ENCODE data around the gene CCDC188. TPM values are rescaled to one million over a fixed set of nuclear protein-coding genes. Genes with fewer than 3 reads are reported as not detected.

CCDC188 gene
- total RNA-seq, 2 experiments from 2014 or later = not detected

GRCh38 chr22:20186183-20186870 is 35.5 kb upstream of the CCDC188 start:
- ChIA-PET CTCF (no interaction called here), POLR2A (no interaction called here)
- ATAC-seq (ENCODE audit: poor library complexity) (no peak), DNase-seq (no peak)
- H3K36me3 Mint-ChIP-seq (ENCODE audit: low read depth) = no peaks in the 10 kb centered on the region
- H3K27ac ChIP-seq (ENCODE audit: low read depth in 1 of 2, low read length in 2 of 2) = no peak overlapping the region
- no peaks in the 10 kb centered on the region for H3K4me1 Mint-ChIP-seq (ENCODE audit: low read depth)
- TF ChIP-seq, protein P1, sequence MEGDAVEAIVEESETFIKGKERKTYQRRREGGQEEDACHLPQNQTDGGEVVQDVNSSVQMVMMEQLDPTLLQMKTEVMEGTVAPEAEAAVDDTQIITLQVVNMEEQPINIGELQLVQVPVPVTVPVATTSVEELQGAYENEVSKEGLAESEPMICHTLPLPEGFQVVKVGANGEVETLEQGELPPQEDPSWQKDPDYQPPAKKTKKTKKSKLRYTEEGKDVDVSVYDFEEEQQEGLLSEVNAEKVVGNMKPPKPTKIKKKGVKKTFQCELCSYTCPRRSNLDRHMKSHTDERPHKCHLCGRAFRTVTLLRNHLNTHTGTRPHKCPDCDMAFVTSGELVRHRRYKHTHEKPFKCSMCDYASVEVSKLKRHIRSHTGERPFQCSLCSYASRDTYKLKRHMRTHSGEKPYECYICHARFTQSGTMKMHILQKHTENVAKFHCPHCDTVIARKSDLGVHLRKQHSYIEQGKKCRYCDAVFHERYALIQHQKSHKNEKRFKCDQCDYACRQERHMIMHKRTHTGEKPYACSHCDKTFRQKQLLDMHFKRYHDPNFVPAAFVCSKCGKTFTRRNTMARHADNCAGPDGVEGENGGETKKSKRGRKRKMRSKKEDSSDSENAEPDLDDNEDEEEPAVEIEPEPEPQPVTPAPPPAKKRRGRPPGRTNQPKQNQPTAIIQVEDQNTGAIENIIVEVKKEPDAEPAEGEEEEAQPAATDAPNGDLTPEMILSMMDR (IDR thresholded peaks at IDR 0.05) = no peak
- H3K4me1 ChIP-seq (ENCODE audit: insufficient read depth, low read length) = no peaks in the 10 kb centered on the region
- no peaks in the 10 kb centered on the region for H3K9me3 Mint-ChIP-seq
- intact Hi-C loops (cut with DNase I, micrococcal nuclease) = no loop called here
- H3K36me3 ChIP-seq (ENCODE audit: insufficient read depth, low read length) = no peaks in the 10 kb centered on the region
- H3K27me3 Mint-ChIP-seq = no peaks in the 10 kb centered on the region
- no peak overlapping the region for H3K4me3 ChIP-seq (ENCODE audit: low read length)
- no peak overlapping the region for H3K27ac Mint-ChIP-seq
- H3K27me3 ChIP-seq (ENCODE audit: control insufficient read depth in 1 of 2, insufficient read depth in 2 of 2, low read length in 2 of 2) = no peaks in the 10 kb centered on the region
- no peak overlapping the region for H3K4me3 Mint-ChIP-seq
- no peaks in the 10 kb centered on the region for H3K9me3 ChIP-seq (ENCODE audit: control insufficient read depth in 1 of 2, insufficient read depth in 1 of 2, low read length in 2 of 2)

- H3K36me3 Mint-ChIP-seq (ENCODE audit: low read depth) = no peaks in the 10 kb centered on the region
- H3K27me3 Mint-ChIP-seq = no peaks in the 10 kb centered on the region
- no peak overlapping the region for H3K4me3 ChIP-seq (ENCODE audit: low read length)
- no peaks in the 10 kb centered on the region for H3K9me3 Mint-ChIP-seq
- POLR2A ChIA-PET = no interaction called here
- TF ChIP-seq, protein P1 (IDR thresholded peaks at IDR 0.05) = no peak
- H3K36me3 ChIP-seq (ENCODE audit: insufficient read depth, low read length) = no peaks in the 10 kb centered on the region
- H3K4me1 Mint-ChIP-seq (ENCODE audit: low read depth) = no peaks in the 10 kb centered on the region
- H3K27ac ChIP-seq (ENCODE audit: low read depth in 1 of 2, low read length in 2 of 2) = no peak overlapping the region
- CTCF ChIA-PET = no interaction called here
- no peak overlapping the region for H3K27ac Mint-ChIP-seq
- no peak overlapping the region for H3K4me3 Mint-ChIP-seq
- intact Hi-C loops (cut with DNase I, micrococcal nuclease) = no loop called here
- no peaks in the 10 kb centered on the region for H3K27me3 ChIP-seq (ENCODE audit: control insufficient read depth in 1 of 2, insufficient read depth in 2 of 2, low read length in 2 of 2)
- ATAC-seq (ENCODE audit: poor library complexity) (no peak), DNase-seq (no peak)
- H3K4me1 ChIP-seq (ENCODE audit: insufficient read depth, low read length) = no peaks in the 10 kb centered on the region
- H3K9me3 ChIP-seq (ENCODE audit: control insufficient read depth in 1 of 2, insufficient read depth in 1 of 2, low read length in 2 of 2) = no peaks in the 10 kb centered on the region
Measured at GRCh38 chr22:20185750-20186149, 34.9 kb upstream of the CCDC188 start.

DNA sequence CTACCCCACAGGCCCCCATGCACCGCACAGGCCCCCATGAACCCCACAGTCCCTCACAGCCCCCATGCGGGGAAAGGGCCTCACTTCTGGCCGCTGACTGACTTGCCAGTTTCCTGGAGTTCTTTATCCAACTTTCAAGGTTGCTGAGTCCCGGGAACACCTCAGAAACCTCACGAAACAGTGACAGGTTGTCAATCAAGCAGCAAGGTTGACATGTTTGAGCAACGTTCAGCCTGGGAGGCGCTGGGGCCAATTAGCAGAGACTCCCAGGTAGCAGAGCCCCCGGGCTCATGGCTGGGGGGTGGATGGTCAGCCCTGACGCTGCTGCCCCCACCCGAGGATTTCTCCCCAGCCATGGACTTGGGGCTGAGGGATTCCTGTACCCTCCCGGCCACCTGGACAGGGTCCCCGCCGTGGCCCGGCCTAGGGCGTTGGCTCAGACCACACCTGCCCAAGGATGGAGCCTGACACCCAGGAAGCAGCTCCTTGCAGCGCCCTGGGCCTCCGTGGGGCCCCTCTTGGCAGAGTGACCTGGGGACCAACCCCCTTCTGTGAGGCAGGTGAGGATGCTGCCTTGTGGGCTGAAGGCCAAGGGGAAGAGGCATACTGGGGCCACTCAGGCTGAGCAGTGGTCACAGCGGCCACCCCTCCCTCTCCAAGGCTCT is 33.8 kb upstream of the CCDC188 start:
- ChIA-PET CTCF (no interaction called here), POLR2A (no interaction called here)
- Histone ChIP-seq H3K27me3 (ENCODE audit: control insufficient read depth in 1 of 2, insufficient read depth in 2 of 2, low read length in 2 of 2) (no peaks in the 10 kb centered on the region), H3K4me1 (ENCODE audit: insufficient read depth, low read length) (no peaks in the 10 kb centered on the region), H3K9me3 (ENCODE audit: control insufficient read depth in 1 of 2, insufficient read depth in 1 of 2, low read length in 2 of 2) (no peaks in the 10 kb centered on the region), H3K27ac (ENCODE audit: low read depth in 1 of 2, low read length in 2 of 2) (no peak overlapping the region), H3K4me3 (ENCODE audit: low read length) (no peak overlapping the region), H3K36me3 (ENCODE audit: insufficient read depth, low read length) (no peaks in the 10 kb centered on the region)
- no peak for ATAC-seq (ENCODE audit: poor library complexity)
- no peaks in the 10 kb centered on the region for H3K4me1 Mint-ChIP-seq (ENCODE audit: low read depth)
- no peaks in the 10 kb centered on the region for H3K9me3 Mint-ChIP-seq
- DNase-seq = no peak
- no peak overlapping the region for H3K4me3 Mint-ChIP-seq
- no peaks in the 10 kb centered on the region for H3K36me3 Mint-ChIP-seq (ENCODE audit: low read depth)
- intact Hi-C loops (cut with DNase I, micrococcal nuclease) = loop anchor here in 1 of 2 experiments (5.0 kb wide), 1 partner anchor 33 kb away; no protein-coding TSS in a partner anchor
- H3K27ac Mint-ChIP-seq = no peak overlapping the region
- TF ChIP-seq, protein P1 (IDR thresholded peaks at IDR 0.05) = no peak
- H3K27me3 Mint-ChIP-seq = no peaks in the 10 kb centered on the region

Measured in CD4-positive, alpha-beta T cell (primary cell).